GM23338 (cell line): ENCODE results near the gene U2AF1L4. TPM values are rescaled to one million over a fixed set of nuclear protein-coding genes. Genes with fewer than 3 reads are reported as not detected.

Experiments used
- ATAC-seq: fragments of 200-7000 bp; cut with Tn5 transposase; 3 replicates; pipeline ENCODE4 v1.9.1; 2020
- DNase-seq: peaks from one replicate; pipeline ENCODE4 v3.0.0-alpha.2; 2015; ENCODE audit warnings: low spot score
- H2AFZ ChIP-seq: fragments of 200-600 bp; sonication (generic); 2 replicates; pipeline ENCODE4 v1.8.0; 2016; ENCODE audit warnings: antibody characterized with exemption, mild to moderate bottlenecking, moderate library complexity
- H3F3A ChIP-seq: fragments of 200-600 bp; sonication (generic); replicated peaks from 2 replicates; pipeline ENCODE4 v1.8.0; 2017; ENCODE audit warnings: antibody characterized with exemption, mixed run types, low read depth
- H3K27ac ChIP-seq: fragments of 200-600 bp; sonication (generic); 2 replicates; pipeline ENCODE4 v1.6.1; 2016; ENCODE audit warnings: low read depth
- H3K27me3 ChIP-seq: fragments of 200-600 bp; sonication (generic); 2 replicates; pipeline ENCODE4 v1.8.0; 2016; ENCODE audit warnings: mild to moderate bottlenecking, mixed run types, moderate library complexity; ENCODE audit not compliant: insufficient read depth
- H3K36me3 ChIP-seq: fragments of 200-600 bp; sonication (generic); 2 replicates; pipeline ENCODE4 v1.8.0; 2016; ENCODE audit warnings: mild to moderate bottlenecking; ENCODE audit not compliant: insufficient read depth
- H3K4me1 ChIP-seq: fragments of 200-600 bp; sonication (generic); 2 replicates; pipeline ENCODE4 v1.8.0; 2016; ENCODE audit warnings: mild to moderate bottlenecking, moderate library complexity; ENCODE audit not compliant: insufficient read depth
- H3K4me2 ChIP-seq: fragments of 200-600 bp; sonication (generic); 2 replicates; pipeline ENCODE4 v1.7.1; 2017; ENCODE audit warnings: mixed run types
- H3K4me3 ChIP-seq: fragments of 200-600 bp; sonication (generic); 2 replicates; pipeline ENCODE4 v1.6.1; 2016; ENCODE audit warnings: mixed run types
- H3K79me2 ChIP-seq: fragments of 200-600 bp; sonication (generic); replicated peaks from 2 replicates; pipeline ENCODE4 v1.8.0; 2017; ENCODE audit warnings: mild to moderate bottlenecking; ENCODE audit not compliant: insufficient read depth
- H3K9me2 ChIP-seq: fragments of 200-600 bp; sonication (generic); 2 replicates; pipeline ENCODE4 v1.8.0; 2017; ENCODE audit not compliant: insufficient read depth
- H4K20me1 ChIP-seq: fragments of 200-600 bp; sonication (generic); replicated peaks from 2 replicates; pipeline ENCODE4 v1.8.0; 2017; ENCODE audit warnings: mild to moderate bottlenecking; ENCODE audit not compliant: insufficient read depth
- H3K27ac Mint-ChIP-seq: 2 replicates; pipeline ENCODE4 v1.8.0; 2020; ENCODE audit warnings: inconsistent platforms, mild to moderate bottlenecking, moderate library complexity, mixed read lengths
- H3K27me3 Mint-ChIP-seq: 3 replicates; pipeline ENCODE4 v1.8.0; 2022; ENCODE audit warnings: low read depth, mild to moderate bottlenecking, moderate library complexity, mixed read lengths, inconsistent platforms; ENCODE audit not compliant: insufficient read depth, poor library complexity
- H3K36me3 Mint-ChIP-seq: 3 replicates; pipeline ENCODE4 v1.8.0; 2021; ENCODE audit warnings: low read depth, mild to moderate bottlenecking, inconsistent platforms, moderate library complexity, mixed read lengths
- H3K4me1 Mint-ChIP-seq: 3 replicates; pipeline ENCODE4 v1.8.0; 2020; ENCODE audit warnings: mild to moderate bottlenecking, inconsistent platforms, mixed read lengths
- H3K4me3 Mint-ChIP-seq: 3 replicates; pipeline ENCODE4 v1.8.0; 2021; ENCODE audit warnings: moderate library complexity, mild to moderate bottlenecking, inconsistent platforms, mixed read lengths
- H3K9me3 Mint-ChIP-seq: 3 replicates; pipeline ENCODE4 v1.8.0; 2020; ENCODE audit warnings: moderate library complexity, mild to moderate bottlenecking, inconsistent platforms, mixed read lengths
- CREB1 ChIP-seq: fragments of 250-450 bp; sonication (Bioruptor Pico); IDR thresholded peaks from 2 replicates; pipeline ENCODE4 v1.5.0; 2020; ENCODE audit warnings: low read depth, mild to moderate bottlenecking, moderate library complexity
- CTCF ChIP-seq, 2 experiments: fragments of 200-600 bp in 1 of 2; sonication (generic) in 1 of 2; conservative IDR thresholded peaks; 2 replicates each; pipeline versions ENCODE4 v1.5.1 to v1.6.1; 2016 to 2017; ENCODE audit warnings: antibody characterized with exemption in 2 of 2, low read depth in 2 of 2, mild to moderate bottlenecking in 2 of 2, moderate library complexity in 1 of 2
- EZH2 ChIP-seq: fragments of 200-600 bp; sonication (generic); IDR thresholded peaks from one replicate; pipeline ENCODE4 v1.8.0; 2017; ENCODE audit warnings: antibody characterized with exemption, mild to moderate bottlenecking, low read depth; ENCODE audit not compliant: unreplicated experiment
- EZH2phosphoT487 ChIP-seq: fragments of 200-600 bp; sonication (generic); IDR thresholded peaks from one replicate; pipeline ENCODE4 v1.8.1; 2018; ENCODE audit warnings: antibody characterized with exemption; ENCODE audit not compliant: unreplicated experiment
- JUNB ChIP-seq: IDR thresholded peaks from one replicate; pipeline ENCODE4 v1.6.1; 2016; ENCODE audit warnings: antibody characterized with exemption; ENCODE audit not compliant: unreplicated experiment
- NANOG ChIP-seq: IDR thresholded peaks from 2 replicates; pipeline ENCODE4 v1.6.1; 2016; ENCODE audit warnings: antibody characterized with exemption, borderline replicate concordance
- POLR2AphosphoS5 ChIP-seq: IDR thresholded peaks from 2 replicates; pipeline ENCODE4 v1.6.1; 2016; ENCODE audit warnings: antibody characterized with exemption, low read depth
- ZNF331 ChIP-seq: fragments of 250-450 bp; sonication (Bioruptor Pico); IDR thresholded peaks from 2 replicates; pipeline ENCODE4 v1.5.0; 2020; ENCODE audit warnings: low read depth, mild to moderate bottlenecking, moderate library complexity
- long read RNA-seq: library from polyadenylated mRNA; unstranded; transcript quantifications from one replicate; pipeline ENCODE4 v2.0.0, GENCODE V29; 2020; ENCODE audit not compliant: unreplicated experiment
- polyA plus RNA-seq: library from polyadenylated mRNA; unstranded; fragments of >200 nt; fragmentation: Nextera tagmentation; extraction: Ambion mirVana; gene quantifications from 2 replicates; pipeline ENCODE4 v1.2.1, GENCODE V29; 2016
- total RNA-seq: library from RNA; depleted of rRNA; stranded (reverse); fragments of >200 nt; shearing (Covaris generic); gene quantifications from 2 replicates; pipeline ENCODE4 v1.2.3, GENCODE V29; 2014; rRNA removed
- TF ChIP-seq, protein P1 (sequence below): IDR thresholded peaks from 2 replicates; pipeline ENCODE4 v1.6.1; 2016; ENCODE audit warnings: antibody characterized with exemption

U2AF1L4 gene, protein sequence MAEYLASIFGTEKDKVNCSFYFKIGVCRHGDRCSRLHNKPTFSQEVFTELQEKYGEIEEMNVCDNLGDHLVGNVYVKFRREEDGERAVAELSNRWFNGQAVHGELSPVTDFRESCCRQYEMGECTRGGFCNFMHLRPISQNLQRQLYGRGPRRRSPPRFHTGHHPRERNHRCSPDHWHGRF
- 13.1 and 14.3 TPM in 2 replicates for total RNA-seq
- 20.0 and 23.7 TPM in 2 replicates for polyA plus RNA-seq
- long read RNA-seq, partial matches to known transcripts: 5 of 18 reads
- long read RNA-seq, other reads (novel, unspliced or antisense): 13 of 18 reads

DNA sequence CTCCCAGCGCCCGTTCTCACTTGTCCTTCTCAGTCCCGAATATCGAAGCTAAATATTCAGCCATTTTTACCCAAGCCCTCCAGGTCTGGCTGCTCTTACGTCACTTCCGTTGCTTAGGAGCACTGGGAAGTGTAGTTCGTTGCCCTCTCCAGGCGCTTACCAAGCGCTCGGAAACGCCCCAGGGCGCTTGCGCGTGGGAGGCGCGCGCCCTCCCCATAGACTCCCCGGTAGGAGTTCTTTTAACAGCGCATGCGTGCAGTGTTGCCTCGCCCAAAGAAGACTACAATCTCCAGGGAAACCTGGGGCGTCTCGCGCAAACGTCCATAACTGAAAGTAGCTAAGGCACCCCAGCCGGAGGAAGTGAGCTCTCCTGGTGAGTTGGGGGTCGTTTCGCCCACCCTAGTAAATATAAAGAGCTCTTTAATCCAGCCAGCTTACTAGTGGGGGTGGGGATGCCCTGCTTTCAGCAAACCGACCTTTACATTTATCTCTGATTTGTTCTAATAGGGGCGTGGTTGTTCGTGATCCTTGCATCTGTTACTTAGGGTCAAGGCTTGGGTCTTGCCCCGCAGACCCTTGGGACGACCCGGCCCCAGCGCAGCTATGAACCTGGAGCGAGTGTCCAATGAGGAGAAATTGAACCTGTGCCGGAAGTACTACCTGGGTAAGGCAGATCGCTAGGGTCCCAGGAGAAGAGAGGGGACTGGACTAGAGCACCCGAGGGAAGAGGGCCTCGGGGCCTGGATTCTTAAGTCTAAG, at the start of gene U2AF1L4, which contains the start of gene PSENEN:
U2AF1L4 (minus strand) TSS at position 91 of the 759 bp plus-strand sequence; CDS start at position 64, 27 bp downstream.
PSENEN (plus strand) TSS at position 324 of the 759 bp plus-strand sequence; CDS start at position 604, 280 bp downstream.
- peak within 1 kb of the TSS; percentile 64 for H2AFZ ChIP-seq
- peak within 1 kb of the TSS; percentile 100 for H3K27ac Mint-ChIP-seq
- no peak for TF ChIP-seq JUNB
- TF ChIP-seq POLR2AphosphoS5: peak; percentile 62
- TF ChIP-seq EZH2: no peak
- no peak for TF ChIP-seq ZNF331 (CRISPR knock-in tag)
- TF ChIP-seq EZH2phosphoT487: no peak
- TF ChIP-seq NANOG: no peak
- no peak for TF ChIP-seq CTCF (conservative IDR thresholded peaks at IDR 0.05; ENCODE audit: low read depth in 2 of 2)
- TF ChIP-seq, protein P1, sequence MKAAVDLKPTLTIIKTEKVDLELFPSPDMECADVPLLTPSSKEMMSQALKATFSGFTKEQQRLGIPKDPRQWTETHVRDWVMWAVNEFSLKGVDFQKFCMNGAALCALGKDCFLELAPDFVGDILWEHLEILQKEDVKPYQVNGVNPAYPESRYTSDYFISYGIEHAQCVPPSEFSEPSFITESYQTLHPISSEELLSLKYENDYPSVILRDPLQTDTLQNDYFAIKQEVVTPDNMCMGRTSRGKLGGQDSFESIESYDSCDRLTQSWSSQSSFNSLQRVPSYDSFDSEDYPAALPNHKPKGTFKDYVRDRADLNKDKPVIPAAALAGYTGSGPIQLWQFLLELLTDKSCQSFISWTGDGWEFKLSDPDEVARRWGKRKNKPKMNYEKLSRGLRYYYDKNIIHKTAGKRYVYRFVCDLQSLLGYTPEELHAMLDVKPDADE: peak; percentile 96
- TF ChIP-seq CREB1 (CRISPR knock-in tag): peak; percentile 94
- H3F3A ChIP-seq: peaks cover 10% of the 10 kb centered on the region
- DNase-seq (peak; percentile 99), ATAC-seq (peak; percentile 45)
- no peaks in the 10 kb centered on the region for H3K36me3 ChIP-seq
- H3K27ac ChIP-seq: peak within 1 kb of the TSS; percentile 94
- H3K4me1 Mint-ChIP-seq: peaks cover 25% of the 10 kb centered on the region
- H3K4me2 ChIP-seq: peak within 1 kb of the TSS; percentile 79
- no peaks in the 10 kb centered on the region; the same call in 1 of the 3 replicates for H3K9me3 Mint-ChIP-seq
- H3K27me3 ChIP-seq: no peaks in the 10 kb centered on the region
- H3K27me3 Mint-ChIP-seq: peaks cover 5% of the 10 kb centered on the region
- peaks cover 20% of the 10 kb centered on the region for H3K4me1 ChIP-seq
- no peaks in the 10 kb centered on the region for H3K9me2 ChIP-seq
- peak within 1 kb of the TSS; percentile 97 for H3K4me3 Mint-ChIP-seq
- peaks cover 7% of the 10 kb centered on the region for H3K36me3 Mint-ChIP-seq
- H4K20me1 ChIP-seq: no peaks in the 10 kb centered on the region
- H3K79me2 ChIP-seq: peaks cover 14% of the 10 kb centered on the region
- peak within 1 kb of the TSS; percentile 76 for H3K4me3 ChIP-seq
